Measurements from ENCODE around the gene FLT4. TPM values are rescaled to one million over a fixed set of nuclear protein-coding genes. Genes with fewer than 3 reads are reported as not detected.

FLT4 gene
- total and polyA plus RNA-seq, 2 donors (not counting 1 experiment from before 2014, with no cell fraction given), result 0.01 TPM; not detected in 1

Other genes with a start within 250 kb of the FLT4 start
- 31.1 and 31.4 TPM in 2 replicates for gene CNOT6, start 155.2 kb downstream of the FLT4 start, total RNA-seq
- 4.3 and 9.2 TPM in 2 replicates for gene CNOT6, start 155.2 kb downstream of the FLT4 start, polyA plus RNA-seq
- gene SCGB3A1, start 58.1 kb downstream of the FLT4 start, total RNA-seq, result not detected in 2 replicates
- not detected in 2 replicates for gene SCGB3A1, start 58.1 kb downstream of the FLT4 start, polyA plus RNA-seq
- not detected in 2 replicates for gene OR2Y1, start 90.5 kb upstream of the FLT4 start, total RNA-seq
- gene OR2Y1, start 90.5 kb upstream of the FLT4 start, polyA plus RNA-seq, result not detected in 2 replicates
- 140 and 144 TPM in 2 replicates for gene MGAT1, start 153.2 kb upstream of the FLT4 start, total RNA-seq
- gene MGAT1, start 153.2 kb upstream of the FLT4 start, polyA plus RNA-seq, result 81.2 and 82.7 TPM in 2 replicates
- 61.8 and 65.1 TPM in 2 replicates for gene ZFP62, start 211.7 kb upstream of the FLT4 start, total RNA-seq
- gene ZFP62, start 211.7 kb upstream of the FLT4 start, polyA plus RNA-seq, result 19.1 and 19.9 TPM in 2 replicates
- not detected in 2 replicates for gene BTNL8, start 249.6 kb upstream of the FLT4 start, total RNA-seq
- not detected in 2 replicates for gene BTNL8, start 249.6 kb upstream of the FLT4 start, polyA plus RNA-seq